Vagina (tissue), 2 donors: Measurements from ENCODE around the gene GOLGA6L9.
"Not testable (repeated sequence)": the region's sequence is repeated elsewhere in the genome, so short reads cannot be mapped to it uniquely, and the experiment has no call there.

Experiments
- POLR2A ChIP-seq, 2 donors: fragments of 450-650 bp; IDR thresholded peaks; one replicate each; pipeline ENCODE4 v1.6.1; 2017; ENCODE audit warnings: antibody characterized with exemption in 2 of 2, mild to moderate bottlenecking in 2 of 2, moderate library complexity in 2 of 2
- TF ChIP-seq, protein P1 (sequence below), 3 experiments: fragments of 450-650 bp in 2 of 3; fragments of 200-600 bp in 1 of 3; sonication (generic) in 1 of 3; IDR thresholded peaks; one replicate each; pipeline ENCODE4 v1.5.1; 2017 to 2019; ENCODE audit warnings: antibody characterized with exemption in 3 of 3, mild to moderate bottlenecking in 2 of 3, moderate library complexity in 2 of 3

DNA sequence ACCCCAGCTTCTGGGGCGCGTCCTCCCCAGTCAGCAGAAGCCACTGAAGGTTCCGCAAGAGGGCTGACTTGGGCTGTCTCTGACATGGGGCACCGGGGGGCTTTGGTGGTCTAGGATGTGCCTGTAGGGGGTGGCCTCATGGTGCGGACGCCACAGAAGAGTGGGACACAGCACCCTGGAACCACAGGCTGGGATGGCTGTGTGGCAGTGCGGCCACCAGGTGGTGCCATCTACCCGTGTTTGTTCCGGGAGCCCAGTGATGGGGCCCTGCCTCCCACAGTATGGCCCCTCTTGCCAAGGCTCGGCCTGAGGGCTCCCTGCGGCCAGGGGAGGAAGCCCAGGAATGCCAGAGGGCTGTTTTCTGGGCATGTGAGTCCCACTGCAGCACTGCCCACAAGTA is 38.6 kb downstream of the GOLGA6L9 start:
- TF ChIP-seq, protein P1, sequence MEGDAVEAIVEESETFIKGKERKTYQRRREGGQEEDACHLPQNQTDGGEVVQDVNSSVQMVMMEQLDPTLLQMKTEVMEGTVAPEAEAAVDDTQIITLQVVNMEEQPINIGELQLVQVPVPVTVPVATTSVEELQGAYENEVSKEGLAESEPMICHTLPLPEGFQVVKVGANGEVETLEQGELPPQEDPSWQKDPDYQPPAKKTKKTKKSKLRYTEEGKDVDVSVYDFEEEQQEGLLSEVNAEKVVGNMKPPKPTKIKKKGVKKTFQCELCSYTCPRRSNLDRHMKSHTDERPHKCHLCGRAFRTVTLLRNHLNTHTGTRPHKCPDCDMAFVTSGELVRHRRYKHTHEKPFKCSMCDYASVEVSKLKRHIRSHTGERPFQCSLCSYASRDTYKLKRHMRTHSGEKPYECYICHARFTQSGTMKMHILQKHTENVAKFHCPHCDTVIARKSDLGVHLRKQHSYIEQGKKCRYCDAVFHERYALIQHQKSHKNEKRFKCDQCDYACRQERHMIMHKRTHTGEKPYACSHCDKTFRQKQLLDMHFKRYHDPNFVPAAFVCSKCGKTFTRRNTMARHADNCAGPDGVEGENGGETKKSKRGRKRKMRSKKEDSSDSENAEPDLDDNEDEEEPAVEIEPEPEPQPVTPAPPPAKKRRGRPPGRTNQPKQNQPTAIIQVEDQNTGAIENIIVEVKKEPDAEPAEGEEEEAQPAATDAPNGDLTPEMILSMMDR (IDR thresholded peaks at IDR 0.05): not testable (repeated sequence)
- TF ChIP-seq POLR2A (IDR thresholded peaks at IDR 0.05): not testable (repeated sequence)
